Measurements from ENCODE around the gene EMC1. TPM values are rescaled to one million over a fixed set of nuclear protein-coding genes. Genes with fewer than 3 reads are reported as not detected.

EMC1 gene
- total RNA-seq, 2 experiments from 2014 or later, result 21.9 to 22.2 TPM

GRCh38 chr1:19196331-19196730 lies 55.0 kb downstream of the EMC1 start:
- intact Hi-C loops (cut with DNase I, micrococcal nuclease), result no loop called here
- Histone ChIP-seq H3K9me3 (ENCODE audit: control insufficient read depth in 1 of 2, insufficient read depth in 1 of 2, low read length in 2 of 2) (no peaks in the 10 kb centered on the region), H3K27ac (ENCODE audit: low read depth in 1 of 2, low read length in 2 of 2) (no peak overlapping the region), H3K36me3 (ENCODE audit: insufficient read depth, low read length) (peaks cover 91% of the 10 kb centered on the region), H3K27me3 (ENCODE audit: control insufficient read depth in 1 of 2, insufficient read depth in 2 of 2, low read length in 2 of 2) (no peaks in the 10 kb centered on the region), H3K4me1 (ENCODE audit: insufficient read depth, low read length) (no peaks in the 10 kb centered on the region), H3K4me3 (ENCODE audit: low read length) (no peak overlapping the region)
- TF ChIP-seq CTCF (IDR thresholded peaks at IDR 0.05), result no peak
- no peak overlapping the region for H3K27ac Mint-ChIP-seq
- H3K4me1 Mint-ChIP-seq (ENCODE audit: low read depth), result no peaks in the 10 kb centered on the region
- CTCF ChIA-PET, result no interaction called here
- H3K9me3 Mint-ChIP-seq, result no peaks in the 10 kb centered on the region
- H3K4me3 Mint-ChIP-seq, result no peak overlapping the region
- POLR2A ChIA-PET, result no interaction called here
- no peak for ATAC-seq (ENCODE audit: poor library complexity)
- no peaks in the 10 kb centered on the region for H3K27me3 Mint-ChIP-seq
- no peak for DNase-seq
- H3K36me3 Mint-ChIP-seq (ENCODE audit: low read depth), result peaks cover 91% of the 10 kb centered on the region

- H3K36me3 Mint-ChIP-seq (ENCODE audit: low read depth), result peaks cover 91% of the 10 kb centered on the region
- H3K27ac ChIP-seq (ENCODE audit: low read depth in 1 of 2, low read length in 2 of 2), result no peak overlapping the region
These were observed 58.3 kb downstream of the EMC1 start for GRCh38 chr1:19193004-19193403.

GRCh38 chr1:19191811-19192210 lies 59.5 kb downstream of the EMC1 start:
- no peaks in the 10 kb centered on the region for H3K27me3 Mint-ChIP-seq
- no peak overlapping the region for H3K27ac Mint-ChIP-seq
- CTCF ChIA-PET, result no interaction called here
- no peak for DNase-seq
- intact Hi-C loops (cut with DNase I, micrococcal nuclease), result no loop called here
- Histone ChIP-seq H3K4me3 (ENCODE audit: low read length) (no peak overlapping the region), H3K27ac (ENCODE audit: low read depth in 1 of 2, low read length in 2 of 2) (no peak overlapping the region), H3K9me3 (ENCODE audit: control insufficient read depth in 1 of 2, insufficient read depth in 1 of 2, low read length in 2 of 2) (no peaks in the 10 kb centered on the region), H3K27me3 (ENCODE audit: control insufficient read depth in 1 of 2, insufficient read depth in 2 of 2, low read length in 2 of 2) (no peaks in the 10 kb centered on the region), H3K4me1 (ENCODE audit: insufficient read depth, low read length) (no peaks in the 10 kb centered on the region), H3K36me3 (ENCODE audit: insufficient read depth, low read length) (peaks cover 89% of the 10 kb centered on the region)
- H3K9me3 Mint-ChIP-seq, result no peaks in the 10 kb centered on the region
- peaks cover 91% of the 10 kb centered on the region for H3K36me3 Mint-ChIP-seq (ENCODE audit: low read depth)
- ATAC-seq (ENCODE audit: poor library complexity), result no peak
- no peaks in the 10 kb centered on the region for H3K4me1 Mint-ChIP-seq (ENCODE audit: low read depth)
- POLR2A ChIA-PET, result no interaction called here
- H3K4me3 Mint-ChIP-seq, result no peak overlapping the region
- TF ChIP-seq CTCF (IDR thresholded peaks at IDR 0.05), result no peak

More at GRCh38 chr1:19193004-19193403, 58.3 kb downstream of the EMC1 start:
- H3K4me3 Mint-ChIP-seq, result no peak overlapping the region
- H3K27ac Mint-ChIP-seq, result no peak overlapping the region
- no peaks in the 10 kb centered on the region for H3K9me3 Mint-ChIP-seq
- Histone ChIP-seq H3K9me3 (ENCODE audit: control insufficient read depth in 1 of 2, insufficient read depth in 1 of 2, low read length in 2 of 2) (no peaks in the 10 kb centered on the region), H3K4me3 (ENCODE audit: low read length) (no peak overlapping the region), H3K27me3 (ENCODE audit: control insufficient read depth in 1 of 2, insufficient read depth in 2 of 2, low read length in 2 of 2) (no peaks in the 10 kb centered on the region), H3K36me3 (ENCODE audit: insufficient read depth, low read length) (peaks cover 90% of the 10 kb centered on the region), H3K4me1 (ENCODE audit: insufficient read depth, low read length) (no peaks in the 10 kb centered on the region)
- H3K4me1 Mint-ChIP-seq (ENCODE audit: low read depth), result no peaks in the 10 kb centered on the region
- POLR2A ChIA-PET, result no interaction called here
- H3K27me3 Mint-ChIP-seq, result no peaks in the 10 kb centered on the region
- CTCF ChIA-PET, result no interaction called here
- intact Hi-C loops (cut with DNase I, micrococcal nuclease), result no loop called here
- ATAC-seq (ENCODE audit: poor library complexity) (no peak), DNase-seq (no peak)
- TF ChIP-seq CTCF (IDR thresholded peaks at IDR 0.05), result no peak

Data from CD4-positive, alpha-beta T cell (primary cell).